ENCODE results near the gene MAPKAP1. TPM values are rescaled to one million over a fixed set of nuclear protein-coding genes. Genes with fewer than 3 reads are reported as not detected.

The MAPKAP1 gene
- 100 to 1,000 TPM in 3 of 4 donors, 10 to 100 TPM in 1; 87.1 to 114 (median 111) TPM for total RNA-seq

- no peaks in the 10 kb centered on the region for H3K27me3 ChIP-seq
- no peaks in the 10 kb centered on the region for H3K9me3 ChIP-seq
- H3K4me3 ChIP-seq (replicated peaks in 1 of 3), result peak within 1 kb of the TSS; percentile 66 to 93 (median 72)
- 0 to 2% methylated on average over 16 to 21 of the region's 63 CpGs for WGBS, 2 donors
- H3K27ac ChIP-seq, result peak within 1 kb of the TSS; percentile 41 to 73 (median 54)
- no peaks in the 10 kb centered on the region for H3K36me3 ChIP-seq
- intact Hi-C loops (cut with DNase I), result no loop called here
- peaks cover 14 to 15% of the 10 kb centered on the region in 2 donors for H3K4me1 ChIP-seq
- no peak for TF ChIP-seq CTCF (IDR thresholded peaks at IDR 0.05)
- TF ChIP-seq POLR2A (IDR thresholded peaks at IDR 0.05), result peak in 1 of 2 donors; percentile 80
- DNase-seq, result peak; percentile 97 to 98
Observed at GRCh38 chr9:125706651-125707471, at the start of gene MAPKAP1. Gene MAPKAP1, minus strand, starts transcription at chr9:125707208. Its CDS starts 34,634 bp downstream, at chr9:125672574.

- H3K27me3 ChIP-seq, result no peaks in the 10 kb centered on the region
- H3K27ac ChIP-seq, result no peak overlapping the region
- DNase-seq, result no peak
- TF ChIP-seq POLR2A (IDR thresholded peaks at IDR 0.05) (no peak), CTCF (IDR thresholded peaks at IDR 0.05) (no peak)
- peaks cover 44 to 74% of the 10 kb centered on the region in 2 donors for H3K4me1 ChIP-seq
- 93 to 95% methylated on average over 4 of the region's 4 CpGs for WGBS, 2 donors
- H3K36me3 ChIP-seq, result no peaks in the 10 kb centered on the region
- intact Hi-C loops (cut with DNase I), result no loop called here
- H3K4me3 ChIP-seq (replicated peaks in 1 of 3), result no peak overlapping the region
- H3K9me3 ChIP-seq, result no peaks in the 10 kb centered on the region
Observed at GRCh38 chr9:125756518-125756917, 49.5 kb upstream of the MAPKAP1 start.

DNA sequence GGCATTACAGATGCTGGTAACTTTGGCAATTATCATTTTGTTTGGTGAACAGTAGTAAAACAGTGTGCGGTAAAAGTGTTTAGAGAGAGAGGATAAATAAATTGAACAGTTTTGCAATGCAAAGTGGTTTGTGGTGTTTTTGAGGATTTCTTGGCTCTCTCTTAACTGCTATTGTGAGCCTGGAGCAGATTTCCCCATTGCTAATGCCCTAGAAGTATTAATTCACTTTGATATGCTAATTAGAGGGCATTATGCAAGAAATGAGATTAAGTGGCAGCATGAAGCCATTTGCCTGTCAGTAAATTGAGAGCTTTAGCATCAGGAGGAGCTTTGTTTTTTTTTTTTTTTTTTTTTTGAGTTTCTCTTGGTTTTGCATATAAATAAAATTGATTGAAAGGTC, 48.3 kb upstream of the MAPKAP1 start:
- Histone ChIP-seq H3K9me3 (no peaks in the 10 kb centered on the region), H3K27ac (no peak overlapping the region), H3K27me3 (no peaks in the 10 kb centered on the region), H3K4me3 (replicated peaks in 1 of 3) (no peak overlapping the region), H3K4me1 (peaks cover 51 to 78% of the 10 kb centered on the region in 2 donors), H3K36me3 (no peaks in the 10 kb centered on the region)
- 77 to 92% methylated on average over 1 of the region's 1 CpG for WGBS, 2 donors
- TF ChIP-seq POLR2A (IDR thresholded peaks at IDR 0.05) (no peak), CTCF (IDR thresholded peaks at IDR 0.05) (no peak)
- intact Hi-C loops (cut with DNase I), result no loop called here
- DNase-seq, result no peak

DNA sequence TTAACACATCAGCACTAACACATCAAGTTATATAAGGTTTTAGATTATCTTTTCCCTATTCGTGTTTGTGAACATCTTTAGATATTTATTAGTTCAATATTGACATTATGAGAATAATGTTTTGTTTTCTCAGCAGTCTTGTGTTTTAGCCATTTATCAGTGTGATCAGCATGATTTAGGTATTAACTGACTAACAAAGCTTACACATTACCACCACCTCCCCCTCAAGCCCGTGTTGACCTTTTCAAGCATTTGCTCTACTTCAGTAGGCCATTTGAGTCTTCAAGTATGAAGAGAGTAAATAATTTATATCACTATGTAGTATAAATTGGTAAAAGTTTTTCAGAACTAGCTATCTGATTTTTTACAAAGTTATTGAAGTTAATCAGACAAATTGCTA, 47.1 kb upstream of the MAPKAP1 start:
- Histone ChIP-seq H3K4me1 (peaks cover 57 to 79% of the 10 kb centered on the region in 2 donors), H3K4me3 (replicated peaks in 1 of 3) (no peak overlapping the region), H3K9me3 (no peaks in the 10 kb centered on the region), H3K27me3 (no peaks in the 10 kb centered on the region), H3K27ac (no peak overlapping the region), H3K36me3 (no peaks in the 10 kb centered on the region)
- no peak for DNase-seq
- intact Hi-C loops (cut with DNase I), result no loop called here
- TF ChIP-seq POLR2A (IDR thresholded peaks at IDR 0.05), result no peak
- TF ChIP-seq CTCF (IDR thresholded peaks at IDR 0.05), result no peak
- 60 to 64% methylated on average over 2 of the region's 2 CpGs for WGBS, 2 donors

GRCh38 chr9:125752070-125752628, 45.1 kb upstream of the MAPKAP1 start:
- TF ChIP-seq CTCF (IDR thresholded peaks at IDR 0.05) (no peak), POLR2A (IDR thresholded peaks at IDR 0.05) (no peak)
- no peak for DNase-seq
- WGBS, 2 donors, result 85 to 92% methylated on average over 3 of the region's 3 CpGs
- Histone ChIP-seq H3K4me3 (replicated peaks in 1 of 3) (no peak overlapping the region), H3K9me3 (no peaks in the 10 kb centered on the region), H3K36me3 (no peaks in the 10 kb centered on the region), H3K27me3 (no peaks in the 10 kb centered on the region), H3K4me1 (peaks cover 42 to 62% of the 10 kb centered on the region in 2 donors), H3K27ac (peak overlapping the region in 2 of 3 donors; percentile 24 to 54)
- intact Hi-C loops (cut with DNase I), result no loop called here
